ENCODE measurements around the gene PFKL.

PFKL gene

GRCh38 chr21:44286086-44286715 is 13.7 kb upstream of the PFKL start:
- H3K4me3 ChIP-seq (replicated peaks; ENCODE audit: low read depth, low read length), result no peak overlapping the region
- DNase-seq (ENCODE audit: extremely low read depth, low read depth), result no peak
- TF ChIP-seq CTCF (IDR thresholded peaks at IDR 0.05; ENCODE audit: low read depth, low read length, missing control alignments), result no peak

- DNase-seq (ENCODE audit: extremely low read depth, low read depth), result no peak
- TF ChIP-seq CTCF (IDR thresholded peaks at IDR 0.05; ENCODE audit: low read depth, low read length, missing control alignments), result no peak
- no peak overlapping the region for H3K4me3 ChIP-seq (replicated peaks; ENCODE audit: low read depth, low read length)
Measured at GRCh38 chr21:44286716-44287632, 12.9 kb upstream of the PFKL start.

GRCh38 chr21:44288251-44289110 is 11.4 kb upstream of the PFKL start:
- TF ChIP-seq CTCF (IDR thresholded peaks at IDR 0.05; ENCODE audit: low read depth, low read length, missing control alignments), result no peak
- no peak for DNase-seq (ENCODE audit: extremely low read depth, low read depth)
- H3K4me3 ChIP-seq (replicated peaks; ENCODE audit: low read depth, low read length), result no peak overlapping the region

- no peak overlapping the region for H3K4me3 ChIP-seq (replicated peaks; ENCODE audit: low read depth, low read length)
- no peak for TF ChIP-seq CTCF (IDR thresholded peaks at IDR 0.05; ENCODE audit: low read depth, low read length, missing control alignments)
- DNase-seq (ENCODE audit: extremely low read depth, low read depth), result no peak
Measured at GRCh38 chr21:44289381-44290010, 10.4 kb upstream of the PFKL start.

GRCh38 chr21:44290327-44291077 is 9.4 kb upstream of the PFKL start:
- no peak overlapping the region for H3K4me3 ChIP-seq (replicated peaks; ENCODE audit: low read depth, low read length)
- DNase-seq (ENCODE audit: extremely low read depth, low read depth), result no peak
- TF ChIP-seq CTCF (IDR thresholded peaks at IDR 0.05; ENCODE audit: low read depth, low read length, missing control alignments), result no peak

Measured in HFF-Myc (cell line).